ENCODE data around the gene THUMPD3. TPM values are rescaled to one million over a fixed set of nuclear protein-coding genes. Genes with fewer than 3 reads are reported as not detected.

Gene THUMPD3
- polyA plus RNA-seq, 4 donors, result 53.1 to 62.4 (median 54.7) TPM

DNA sequence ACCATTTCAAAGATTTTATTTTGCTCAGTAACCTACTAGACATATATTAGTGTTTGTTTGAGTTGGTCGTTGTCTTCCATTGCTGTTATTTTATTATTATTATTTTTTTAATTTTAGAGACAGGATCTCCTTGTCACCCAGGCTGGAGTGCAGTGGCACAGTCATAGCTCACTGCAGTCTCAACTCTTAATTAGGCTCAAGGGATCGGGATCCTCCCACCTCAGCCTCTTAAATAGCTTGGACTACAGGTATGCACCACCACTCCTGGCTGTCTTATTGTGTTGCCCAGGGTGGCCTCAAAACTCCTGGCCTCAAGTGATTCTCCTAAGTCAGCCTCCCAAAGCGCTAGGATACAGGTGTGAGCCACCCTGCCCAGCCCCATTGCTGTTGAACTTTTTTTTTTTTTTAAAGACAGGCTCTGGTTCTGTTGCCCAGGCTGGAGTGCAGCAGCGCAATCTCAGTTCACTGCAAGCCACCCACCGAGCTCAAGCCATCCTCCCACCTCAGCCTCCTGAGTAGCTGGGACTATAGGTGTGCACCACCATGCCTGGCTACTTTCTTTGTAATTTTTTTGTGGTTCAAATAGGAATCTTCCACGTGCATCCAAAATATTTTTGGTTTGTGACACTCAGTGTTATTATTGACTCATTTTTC lies 52.8 kb downstream of the THUMPD3 start:
- no peak for DNase-seq (ENCODE audit: low read depth in 4 of 4, low spot score in 3 of 4)

DNA sequence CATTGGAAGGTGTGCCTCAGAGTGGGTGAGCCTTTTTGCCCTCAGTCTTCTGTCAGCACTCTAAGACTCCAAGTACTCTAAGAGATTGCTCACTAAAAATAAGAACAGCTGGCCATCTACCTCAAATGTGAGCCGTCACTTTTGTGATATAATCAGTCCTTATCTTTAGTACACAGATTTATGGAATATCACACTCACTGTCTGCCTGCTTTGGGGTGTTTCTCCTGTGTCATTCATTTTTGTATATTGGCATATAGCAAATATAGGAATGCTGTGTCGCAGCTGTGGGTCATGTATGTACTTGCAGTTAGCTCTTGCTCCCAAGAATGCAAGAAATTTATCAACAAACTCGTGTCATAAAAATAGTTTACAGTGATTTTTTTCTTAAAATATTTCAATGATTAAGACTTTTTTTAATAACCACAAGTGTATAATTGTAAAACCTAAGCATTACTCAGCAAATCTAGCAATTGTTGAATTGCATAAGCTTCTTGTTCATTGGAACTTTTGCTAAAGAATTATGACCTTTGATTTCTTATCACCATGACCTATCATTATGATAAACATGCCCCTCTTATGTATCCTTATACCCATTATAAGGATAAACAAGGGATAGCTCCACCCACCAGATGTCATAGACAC lies 53.4 kb downstream of the THUMPD3 start:
- DNase-seq (ENCODE audit: low read depth in 4 of 4, low spot score in 3 of 4), result no peak

DNA sequence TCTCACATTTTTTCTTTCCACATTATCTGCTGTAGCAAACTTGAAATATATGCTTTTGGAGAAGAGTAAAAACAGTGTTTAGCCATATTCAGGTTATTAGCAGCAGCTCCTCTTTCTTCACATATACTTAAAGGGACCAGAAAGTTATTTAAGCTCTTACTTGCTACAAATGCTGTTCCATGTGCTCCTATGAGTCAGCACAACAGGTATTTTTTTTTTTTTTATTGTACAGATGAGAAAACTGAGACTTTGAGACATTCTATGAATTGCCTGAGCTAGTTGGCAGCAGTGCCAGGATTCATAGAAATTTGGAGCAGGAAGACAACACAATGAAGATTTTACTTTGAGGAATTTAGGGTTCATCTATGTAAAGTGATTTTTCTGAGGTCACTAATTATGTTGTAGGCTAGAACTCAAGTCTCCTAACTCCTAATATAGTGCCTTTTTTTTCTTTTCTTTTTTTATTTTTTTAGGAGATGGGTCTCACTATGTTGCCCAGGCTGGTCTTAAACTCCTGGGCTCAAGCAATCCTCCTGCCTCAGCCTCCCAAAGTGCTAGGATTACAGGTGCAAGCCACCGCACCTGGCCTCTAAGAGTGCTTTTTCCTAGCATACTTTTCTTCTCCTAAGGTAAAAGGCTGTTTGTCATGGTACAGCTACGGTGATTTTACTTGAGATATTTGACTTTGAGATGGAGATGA lies 58.1 kb downstream of the THUMPD3 start:
- no peak for DNase-seq (ENCODE audit: low read depth in 4 of 4, low spot score in 3 of 4)

- peak; percentile 71 to 88 (median 82) for DNase-seq (ENCODE audit: low read depth in 4 of 4, low spot score in 3 of 4)
Measured at GRCh38 chr3:9422712-9423424, 60.0 kb downstream of the THUMPD3 start.

GRCh38 chr3:9428411-9428810 lies 65.6 kb downstream of the THUMPD3 start:
- DNase-seq (ENCODE audit: low read depth in 4 of 4, low spot score in 3 of 4), result no peak

- no peak for DNase-seq (ENCODE audit: low read depth in 4 of 4, low spot score in 3 of 4)
Measured at GRCh38 chr3:9430733-9431132, 67.9 kb downstream of the THUMPD3 start.

GRCh38 chr3:9433627-9434521 lies 71.0 kb downstream of the THUMPD3 start:
- no peak for DNase-seq (ENCODE audit: low read depth in 4 of 4, low spot score in 3 of 4)

DNA sequence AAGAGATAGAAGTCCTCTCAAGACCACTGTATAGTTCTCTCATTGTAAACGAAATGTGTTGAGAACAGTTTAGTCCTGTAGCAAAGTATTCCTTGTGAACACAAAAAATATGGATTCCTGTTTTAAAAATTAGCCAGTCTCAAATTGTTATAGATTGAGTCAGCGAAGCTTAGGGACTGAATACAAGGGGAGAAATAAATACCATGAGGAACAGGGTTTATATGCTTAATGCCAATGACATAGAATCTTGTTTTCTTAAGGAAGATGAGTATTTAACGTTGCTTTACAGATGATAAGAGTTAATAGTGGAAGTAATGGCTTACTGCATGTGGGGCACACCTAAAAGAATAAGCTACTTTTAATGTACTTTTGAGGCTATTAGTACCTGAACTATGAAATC lies 72.5 kb downstream of the THUMPD3 start:
- no peak for DNase-seq (ENCODE audit: low read depth in 4 of 4, low spot score in 3 of 4)

Other genes starting within 250 kb of the THUMPD3 start
- 10 to 100 TPM; 15.0 to 17.0 (median 15.9) TPM for gene SRGAP3, start 113.4 kb upstream of the THUMPD3 start, polyA plus RNA-seq (ENCODE audit: insufficient read length in 4 of 4)
- 100 to 1,000 TPM; 106 to 125 (median 111) TPM for gene SETD5, start 34.6 kb downstream of the THUMPD3 start, polyA plus RNA-seq (ENCODE audit: insufficient read length in 4 of 4)
- gene LHFPL4, start 190.8 kb downstream of the THUMPD3 start, polyA plus RNA-seq (ENCODE audit: insufficient read length in 4 of 4), result under 1 TPM in 1 of 4 donors, not detected in 3; 0.09 TPM

All from right renal pelvis (tissue), 4 donors.